GM19025 (cell line): ENCODE measurements around the gene SDCCAG8.

Experiments
- ATAC-seq: cut with Tn5 transposase; IDR thresholded peaks from one replicate; pipeline ENCODE4 v1.9.1; 2021; ENCODE audit warnings: mild to moderate bottlenecking, low read depth, moderate library complexity; ENCODE audit not compliant: unreplicated experiment

Gene SDCCAG8

DNA sequence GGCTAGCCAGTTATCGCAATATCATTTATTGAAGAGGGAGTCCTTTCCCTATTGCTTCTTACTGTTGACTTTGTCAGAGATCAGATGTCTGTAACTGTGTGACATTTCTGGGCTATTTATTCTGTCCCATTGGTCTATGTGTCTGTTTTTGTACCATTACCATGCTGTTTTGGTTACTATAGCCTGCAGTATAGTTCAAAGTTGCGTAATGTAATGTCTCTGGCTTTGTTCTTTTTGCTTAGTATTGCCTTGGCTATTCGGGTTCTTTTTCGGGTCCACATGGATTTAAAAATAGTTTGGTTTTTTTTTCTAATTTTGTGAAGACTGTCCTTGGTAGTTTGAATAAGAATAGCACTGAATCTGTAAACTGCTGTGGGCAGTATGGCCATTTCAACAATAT lies 273.7 kb downstream of the SDCCAG8 start:
- ATAC-seq: no peak

DNA sequence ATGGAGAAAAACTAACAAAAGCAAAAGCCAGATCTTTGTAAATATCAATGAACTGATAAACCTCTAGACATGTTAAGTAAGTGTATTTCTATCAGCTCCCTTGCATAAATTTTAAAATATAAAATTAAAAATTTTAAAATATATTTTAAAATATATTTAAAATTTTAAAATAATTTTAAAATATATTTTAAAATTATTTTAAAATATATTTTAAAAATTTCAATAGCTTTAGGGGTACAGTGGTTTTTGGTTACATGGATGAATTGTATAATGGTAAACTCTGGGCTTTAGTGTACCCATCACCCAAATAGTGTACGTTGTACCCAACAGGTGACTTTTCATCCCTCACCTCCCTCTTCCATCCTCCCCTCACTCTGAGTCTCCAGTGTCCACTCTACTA lies 279.2 kb downstream of the SDCCAG8 start:
- no peak for ATAC-seq

DNA sequence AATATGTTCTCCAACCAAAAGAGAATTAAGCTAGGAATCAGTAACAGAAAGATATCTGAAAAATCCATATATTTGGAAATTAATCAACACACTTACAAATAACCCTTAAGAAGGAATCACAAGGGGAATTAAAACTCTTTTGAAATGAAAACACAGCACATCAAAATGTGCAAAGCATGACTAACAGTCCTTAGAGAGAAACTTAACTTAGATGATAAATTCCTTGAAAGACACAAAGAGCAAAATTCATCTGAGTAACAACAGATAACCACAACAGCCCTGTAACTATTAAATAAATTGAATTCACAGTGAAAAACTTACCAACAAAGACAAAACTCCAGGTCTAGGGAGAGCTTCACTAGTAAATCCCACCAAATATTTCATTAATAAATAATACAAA lies 283.8 kb downstream of the SDCCAG8 start:
- ATAC-seq: no peak

DNA sequence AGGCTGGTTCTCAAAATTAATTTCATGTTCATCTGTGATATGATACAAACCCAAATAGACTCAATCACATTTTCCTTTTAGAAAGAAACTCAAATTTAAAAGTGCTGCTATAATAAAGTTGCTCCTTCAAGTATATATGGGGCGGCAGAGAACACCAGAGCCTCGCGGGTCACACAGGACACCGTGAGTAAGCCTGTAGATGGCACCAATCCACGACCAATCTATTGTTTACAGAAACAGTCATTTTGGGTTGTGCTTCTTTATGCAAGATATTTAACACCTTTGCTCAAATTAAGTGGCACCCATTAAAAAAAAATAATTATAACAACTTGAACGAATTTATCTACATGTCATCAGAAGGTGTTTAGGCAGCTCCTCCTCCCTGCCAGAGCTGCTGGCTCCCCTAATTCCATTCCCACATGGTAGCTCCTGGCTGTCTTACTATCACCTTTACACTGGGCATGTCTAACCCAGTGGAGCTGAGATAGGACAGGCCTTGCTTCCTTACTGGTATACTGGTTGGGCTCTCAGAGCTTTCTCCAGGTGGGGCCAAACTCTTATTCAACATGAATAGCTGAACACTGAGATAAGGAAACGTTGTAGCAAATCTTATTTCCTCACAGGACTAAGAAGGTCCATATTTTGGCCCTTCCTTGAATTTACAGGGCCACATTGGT lies 287.0 kb downstream of the SDCCAG8 start:
- no peak for ATAC-seq

DNA sequence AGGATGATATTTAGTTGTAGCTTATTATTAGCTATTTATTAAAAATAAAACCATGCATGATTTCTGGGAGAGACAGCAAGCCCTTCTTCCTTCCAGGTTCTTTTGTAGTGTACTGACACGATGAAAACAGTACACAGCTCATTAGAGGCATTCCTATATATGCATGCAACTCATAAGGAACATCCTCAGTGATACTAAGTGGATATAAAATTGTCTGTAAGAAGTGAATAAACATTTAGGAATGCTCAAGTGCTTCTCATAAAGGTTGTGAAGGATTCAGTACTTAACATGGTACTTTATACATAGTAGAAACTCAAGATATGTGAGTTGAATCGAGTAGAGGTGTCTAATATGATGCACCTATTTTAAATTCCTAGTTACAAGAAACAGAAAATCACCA lies 287.7 kb downstream of the SDCCAG8 start:
- no peak for ATAC-seq

DNA sequence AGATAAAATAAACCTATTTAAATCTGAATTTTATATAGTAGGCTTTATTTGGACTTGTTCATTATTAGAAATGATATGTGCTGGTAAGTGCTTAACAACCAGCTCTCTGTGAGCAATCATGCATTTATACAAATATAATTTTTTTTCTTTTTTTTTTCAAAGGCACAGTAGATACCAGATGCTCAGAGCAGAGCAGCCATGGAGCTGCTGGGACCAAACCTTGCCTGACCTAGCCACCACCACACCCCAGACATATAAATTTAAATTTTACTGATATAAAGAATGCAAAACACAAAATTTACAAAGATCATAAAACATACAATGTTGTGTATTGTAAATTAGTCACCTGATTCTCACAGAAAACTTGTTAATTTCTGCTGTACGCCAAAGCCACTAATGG lies 290.6 kb downstream of the SDCCAG8 start:
- no peak for ATAC-seq

DNA sequence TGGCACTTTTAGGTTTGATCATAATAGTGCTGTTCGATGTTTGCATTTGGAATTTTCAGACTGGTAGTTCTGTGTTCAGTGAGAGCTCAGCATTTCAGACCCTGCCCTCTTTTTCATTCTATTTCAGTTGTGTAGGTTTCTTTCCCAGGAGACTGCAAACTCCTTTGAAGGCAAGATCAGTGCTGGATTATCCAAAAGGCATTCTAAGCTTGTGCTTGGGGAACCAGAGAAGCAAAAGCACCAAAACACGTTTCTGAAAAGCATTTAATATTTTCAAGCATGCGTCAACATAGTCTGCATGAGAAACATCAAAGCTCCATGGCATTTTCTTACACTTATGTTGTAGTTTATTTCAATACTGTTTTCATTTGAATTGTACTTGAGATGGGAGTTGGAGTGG lies 292.1 kb downstream of the SDCCAG8 start:
- no peak for ATAC-seq

DNA sequence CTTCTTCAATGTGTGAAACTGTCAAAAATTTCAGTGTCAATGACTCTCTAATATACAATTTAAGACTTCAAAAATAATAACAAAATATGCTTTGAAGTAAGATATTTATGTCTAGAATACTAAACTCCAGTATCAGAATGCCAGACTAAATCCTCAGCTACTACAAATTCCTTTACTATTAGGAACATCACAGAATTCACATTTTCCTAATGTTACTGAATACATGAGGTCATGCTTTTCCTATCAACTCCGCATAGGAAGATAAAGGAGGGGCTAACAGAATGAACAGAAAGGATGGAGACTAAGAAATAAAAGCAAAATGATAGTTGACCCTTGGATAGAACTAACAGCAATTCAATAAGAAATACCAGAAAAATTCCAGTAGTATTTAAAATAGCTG lies 292.7 kb downstream of the SDCCAG8 start:
- ATAC-seq: no peak

DNA sequence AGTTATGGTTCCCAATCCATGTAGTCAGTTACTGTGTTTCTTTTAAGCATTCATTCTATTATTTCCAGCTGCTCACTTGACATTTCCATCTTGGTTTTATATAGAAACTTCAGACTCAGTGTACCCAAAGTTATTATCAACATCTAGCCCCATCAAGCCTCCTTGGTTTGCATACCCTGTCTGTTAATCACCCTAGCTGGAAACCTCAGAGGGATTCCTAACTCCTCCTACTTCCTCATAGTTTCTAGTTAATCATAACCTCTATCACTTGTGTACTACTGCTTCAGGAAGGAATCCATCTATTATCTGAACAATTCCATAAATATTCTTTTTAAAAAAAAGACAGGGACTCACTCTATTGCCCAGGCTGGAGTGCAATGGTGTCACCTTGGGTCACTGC lies 293.3 kb downstream of the SDCCAG8 start:
- no peak for ATAC-seq
